C1 segment of cervical spinal cord (tissue), 14 donors: Measurements from ENCODE around the gene MT1HL1.

Experiments used
- DNase-seq, 14 donors: peaks; one replicate each; lab custom pipeline; 2025; lab: John Stamatoyannopoulos, UW

MT1HL1 gene

DNA sequence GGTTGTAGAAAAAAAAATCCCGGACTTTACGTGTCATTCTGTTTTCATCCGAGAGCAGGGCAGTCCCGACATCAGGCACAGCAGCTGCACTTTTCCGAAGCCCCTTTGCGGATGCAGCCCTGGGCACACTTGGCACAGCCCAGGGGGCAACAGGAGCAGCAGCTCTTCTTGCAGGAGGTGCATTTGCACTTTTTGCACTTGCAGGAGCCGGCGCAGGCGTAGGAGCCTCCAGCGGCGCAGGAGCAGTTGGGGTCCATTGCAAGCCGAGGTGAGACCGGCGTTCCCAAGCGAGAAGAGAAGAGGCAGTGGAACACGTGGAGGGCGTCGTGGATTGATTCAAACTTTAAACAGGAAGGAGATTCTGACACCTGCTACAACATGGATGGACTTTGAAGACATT lies at the start of gene MT1HL1:
Gene MT1HL1 (minus strand): TSS at position 326 of the 400 bp plus-strand sequence. CDS start 69 bp downstream, at position 257.
- no peak for DNase-seq

DNA sequence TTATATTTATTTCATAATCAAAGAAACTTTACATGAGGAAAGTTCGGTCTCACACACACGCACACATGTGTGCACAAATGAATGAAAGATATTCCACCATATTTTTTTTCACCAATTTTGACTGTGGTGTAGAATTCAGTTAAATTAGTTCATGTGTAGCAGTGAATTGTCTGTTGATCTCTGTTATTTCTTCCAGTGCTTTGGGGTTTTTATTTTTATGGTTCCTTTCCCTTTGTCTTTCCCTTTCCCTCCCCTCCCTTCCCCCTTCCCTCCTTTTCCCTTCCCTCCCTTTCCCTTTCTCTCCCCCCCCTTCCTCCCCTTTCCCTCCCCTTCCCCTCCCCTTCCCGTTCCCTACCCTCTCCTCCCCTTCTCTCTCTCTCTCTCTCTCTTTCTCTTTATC lies 46.7 kb upstream of the MT1HL1 start:
- DNase-seq = no peak

DNA sequence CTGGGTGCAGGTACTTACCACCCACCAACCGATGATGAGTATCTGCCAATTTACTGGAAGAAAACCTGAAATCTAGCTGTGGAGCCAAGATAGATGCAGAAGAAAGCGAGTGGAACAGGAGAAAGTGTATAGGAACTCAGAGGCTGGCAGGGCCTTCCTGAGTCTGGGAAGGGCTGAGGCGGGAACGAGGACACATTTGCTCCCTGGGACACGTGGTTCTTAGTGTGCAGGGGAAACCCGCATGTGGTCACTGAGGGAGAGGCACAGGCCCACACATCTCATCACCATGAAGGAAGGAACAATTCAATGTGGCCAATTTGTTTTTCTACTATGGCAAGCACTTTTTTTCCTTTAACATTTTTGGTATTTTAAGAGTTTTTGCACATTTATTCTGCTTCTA lies 45.9 kb upstream of the MT1HL1 start:
- no peak for DNase-seq

DNA sequence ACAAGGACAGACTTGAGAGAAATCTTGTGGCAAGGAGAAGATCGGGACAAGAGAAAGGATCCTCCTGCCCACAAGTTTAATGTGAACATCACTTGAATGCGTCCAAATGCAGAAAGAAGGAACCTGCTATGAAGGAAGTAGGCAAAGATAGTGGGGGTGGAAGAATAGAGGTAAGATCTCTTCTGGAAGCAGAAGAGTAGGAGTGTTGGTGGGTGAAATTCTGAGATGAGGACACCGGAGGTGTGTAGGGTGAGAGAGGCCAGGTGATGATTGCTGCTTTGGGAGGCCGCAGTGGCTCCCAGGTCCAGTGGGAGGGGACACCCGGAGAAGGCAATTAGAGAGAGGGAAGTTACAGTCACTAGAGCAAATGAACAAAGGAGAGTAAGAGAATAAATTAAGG lies 44.6 kb upstream of the MT1HL1 start:
- DNase-seq = no peak

DNA sequence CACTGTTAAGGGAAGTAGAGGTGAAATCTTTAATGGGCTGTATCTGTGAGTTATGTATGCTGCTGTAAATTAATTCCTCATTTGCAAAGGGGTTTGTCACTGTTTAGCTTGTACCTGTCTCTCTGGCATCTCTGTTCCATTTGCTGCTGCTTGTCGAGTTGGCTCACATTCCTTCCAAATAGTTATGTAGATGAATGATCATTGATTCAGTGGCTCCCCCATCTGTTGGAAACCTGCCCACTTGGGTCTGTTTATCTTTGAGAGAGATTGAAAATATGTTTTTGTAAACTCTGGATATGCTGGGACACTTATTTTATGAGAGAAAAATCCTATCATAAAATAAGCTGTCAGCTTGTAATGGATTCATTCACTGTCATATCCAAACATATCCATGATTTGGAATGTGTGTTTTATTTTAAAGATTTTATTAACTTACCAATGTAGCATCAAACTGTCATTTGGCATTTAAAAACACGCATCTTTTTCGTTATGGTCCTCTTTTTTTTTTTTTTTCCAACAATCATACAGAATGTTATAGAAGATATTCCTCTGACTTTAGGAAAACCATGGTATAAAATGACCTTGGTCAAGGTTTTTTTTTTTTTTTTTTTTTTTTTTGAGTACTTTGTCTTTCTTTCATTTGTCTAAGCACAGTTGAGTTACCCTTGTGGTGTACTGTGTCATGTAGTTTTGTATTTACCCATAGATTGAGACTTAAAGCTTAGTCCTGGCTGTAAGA lies 41.2 kb upstream of the MT1HL1 start:
- no peak for DNase-seq

DNA sequence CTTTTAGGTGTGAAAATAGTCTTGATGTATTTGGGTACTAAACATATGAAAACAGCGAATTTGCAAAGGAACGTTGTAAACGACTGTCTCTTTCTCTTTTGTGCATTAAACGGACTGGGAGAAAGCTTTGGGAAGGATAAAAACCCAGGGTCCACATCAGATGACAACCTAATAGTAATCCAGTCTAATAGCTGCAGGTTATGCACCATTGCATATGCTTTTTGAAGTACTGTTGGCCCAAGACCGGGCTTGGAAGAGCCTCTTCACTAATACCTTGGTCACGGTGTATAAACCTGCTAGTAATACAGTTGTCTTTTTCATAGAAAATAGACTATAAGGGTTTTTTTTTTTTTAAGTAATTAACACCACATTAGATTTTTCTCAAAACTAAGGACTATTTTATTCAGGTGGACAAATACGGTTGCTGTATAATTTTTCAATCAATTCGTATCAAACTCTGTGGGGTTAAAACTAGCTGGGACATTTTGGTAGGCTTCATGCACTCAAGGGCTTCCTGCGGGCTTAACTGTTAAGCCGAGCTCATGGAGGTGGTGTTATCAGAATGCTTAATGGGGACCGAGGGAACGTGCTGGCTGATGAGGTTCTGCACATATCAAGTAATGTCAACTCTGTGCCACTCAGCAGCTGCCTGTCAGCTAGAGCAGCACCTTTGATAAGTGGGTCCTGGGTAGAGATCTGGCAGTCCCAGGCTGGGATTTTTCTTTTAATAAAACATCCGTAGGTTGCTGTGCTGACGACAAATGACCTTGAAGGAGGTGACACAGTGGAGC lies 39.8 kb upstream of the MT1HL1 start:
- DNase-seq = peak in 1 of 14 donors; percentile 38

DNA sequence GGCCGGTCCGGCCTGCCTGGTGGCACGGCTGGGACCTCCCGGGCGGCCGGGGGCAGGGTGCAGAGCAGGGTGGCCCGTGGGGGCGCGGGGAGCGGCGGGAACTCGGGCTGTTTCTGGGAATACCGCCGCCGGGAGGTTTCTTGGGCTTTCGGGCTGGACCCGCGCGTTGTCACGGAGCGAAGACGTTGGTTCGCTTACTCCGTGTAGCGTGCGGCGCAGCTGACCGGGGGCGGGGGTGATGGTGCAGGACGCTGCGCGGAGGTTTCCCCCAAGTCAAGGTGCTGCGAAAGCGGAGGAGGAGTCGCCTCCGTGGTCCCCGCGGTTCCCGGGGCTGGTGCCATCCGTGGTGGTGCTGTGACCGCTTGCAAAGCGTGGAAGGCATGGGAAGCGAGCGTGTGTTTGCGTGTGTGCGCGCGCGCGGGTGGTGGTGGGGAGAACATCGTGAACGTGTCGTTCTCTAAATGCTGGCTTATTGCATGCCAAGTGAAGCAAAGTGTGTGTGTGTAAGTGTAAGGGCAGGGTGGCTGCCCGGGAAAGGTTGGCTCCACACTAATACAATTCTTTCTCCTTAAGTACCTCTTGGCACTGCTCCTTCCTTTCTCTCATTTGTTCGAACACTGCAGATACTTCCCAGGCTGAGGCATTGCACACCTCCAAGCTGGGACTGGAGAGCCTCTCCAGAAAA lies 38.8 kb upstream of the MT1HL1 start:
- peak in 2 of 14 donors; percentile 0 to 73 for DNase-seq

DNA sequence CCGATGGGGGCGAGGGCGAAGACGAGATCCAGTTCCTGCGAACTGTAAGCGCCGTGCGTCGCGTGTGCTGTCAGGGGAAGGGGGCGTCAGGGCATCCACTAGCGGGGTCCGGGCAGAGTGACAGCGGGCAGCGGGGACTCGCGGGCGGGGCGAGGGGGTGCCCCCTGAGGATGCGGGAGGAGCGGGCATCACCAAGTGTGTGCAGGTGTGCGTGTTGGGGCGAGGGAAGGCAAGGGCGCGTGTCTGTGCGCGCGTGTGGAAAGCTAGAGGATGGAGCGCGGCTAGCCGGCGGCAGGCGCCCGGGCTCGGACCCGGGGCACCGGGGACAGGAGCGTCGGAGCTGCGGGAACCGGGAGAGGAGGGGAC lies 38.3 kb upstream of the MT1HL1 start:
- DNase-seq = peak in 1 of 14 donors; percentile 51

DNA sequence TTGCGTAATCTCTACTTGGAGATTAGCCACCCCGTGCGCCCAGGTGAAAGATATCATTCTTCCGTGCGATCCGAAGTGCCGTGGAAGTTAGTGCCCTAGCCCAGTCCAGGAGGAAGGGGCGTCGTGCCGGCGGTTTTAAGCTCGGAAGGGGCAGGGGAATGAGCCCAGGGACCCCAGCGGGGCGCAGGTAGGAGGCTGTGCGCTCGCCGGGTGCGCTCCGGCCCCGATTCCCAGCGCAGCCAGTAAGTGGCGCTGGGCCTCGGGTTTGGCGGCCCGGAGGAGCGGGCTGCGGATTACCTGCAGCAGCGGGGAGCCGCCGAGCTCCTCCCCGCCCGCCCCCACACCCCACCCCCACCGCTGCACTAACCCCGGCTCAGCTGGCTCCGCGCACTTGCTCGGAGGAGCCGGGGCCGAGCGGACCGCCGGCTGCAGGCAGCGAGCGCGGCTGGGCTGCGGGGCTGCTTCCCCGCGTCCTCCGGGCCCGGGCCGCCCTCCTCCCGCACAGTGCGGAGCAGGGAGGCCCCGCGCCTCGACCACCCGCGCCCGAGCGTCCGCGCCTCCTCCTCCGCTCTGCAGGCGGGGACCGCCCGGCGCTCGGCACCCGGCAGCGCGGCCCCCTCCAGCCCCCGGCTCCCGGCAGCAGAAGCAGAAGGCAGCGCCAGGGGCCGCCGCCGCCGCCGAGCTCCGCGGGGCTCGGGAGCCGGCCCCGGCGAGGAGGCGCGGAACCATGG lies 37.7 kb upstream of the MT1HL1 start, which contains the start of gene RYR2:
Gene RYR2 (plus strand): TSS at position 390 of the 731 bp plus-strand sequence. CDS start 338 bp downstream, at position 728.
- peak in 2 of 14 donors; percentile 8 to 69 for DNase-seq

DNA sequence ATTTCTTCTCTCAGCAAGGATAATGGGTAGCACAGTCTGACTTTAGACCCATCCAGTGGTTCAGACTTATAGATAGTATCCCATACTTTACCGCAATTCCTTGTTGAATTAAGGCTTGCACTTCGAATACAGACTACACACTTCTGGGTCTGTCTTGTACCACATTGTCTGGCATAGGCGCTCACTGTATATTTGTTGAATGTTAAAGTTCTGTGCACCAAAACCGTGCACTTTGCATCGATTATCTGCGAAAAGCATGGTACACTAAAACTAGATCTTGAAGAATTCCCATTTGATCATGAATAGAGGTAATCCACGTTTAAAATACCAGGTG lies 37.2 kb upstream of the MT1HL1 start:
- peak in 1 of 14 donors; percentile 42 for DNase-seq

DNA sequence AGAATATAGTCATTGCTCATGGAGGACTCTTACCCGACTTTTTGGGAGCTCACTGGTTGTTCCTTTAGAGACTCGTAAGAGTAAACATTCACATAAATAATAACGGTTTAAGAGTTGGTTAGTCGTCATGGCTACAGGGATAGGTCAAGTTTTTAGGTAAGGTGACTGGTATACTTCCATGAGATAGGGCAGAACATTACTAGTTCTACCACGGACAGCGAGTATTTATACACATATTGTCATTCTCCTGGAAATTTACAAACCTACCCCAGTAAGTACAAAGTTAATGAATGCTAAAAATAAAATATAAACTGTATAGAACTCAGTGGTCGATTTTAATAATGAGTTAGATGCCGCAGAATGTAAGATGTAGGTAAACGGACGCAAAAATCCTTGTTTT lies 36.6 kb upstream of the MT1HL1 start:
- no peak for DNase-seq

DNA sequence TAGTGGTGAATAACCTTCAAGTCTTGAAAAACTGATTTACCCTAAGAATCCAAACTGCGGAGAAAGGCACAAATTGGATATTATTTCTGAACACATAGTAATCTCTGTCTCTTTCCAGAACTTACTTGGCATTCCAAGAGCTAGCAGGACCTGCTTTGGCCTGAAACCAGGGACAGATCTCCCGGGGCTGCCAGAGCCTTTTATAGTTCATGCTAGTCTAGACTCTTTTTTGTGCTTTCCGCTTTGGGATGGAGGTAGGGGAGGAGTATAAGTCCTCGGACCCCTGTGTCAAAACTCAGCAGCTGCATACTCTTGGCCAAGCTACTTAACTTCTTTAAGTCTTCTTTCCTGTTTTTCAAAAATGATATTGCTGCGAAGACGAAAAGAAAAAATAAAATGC lies 34.0 kb upstream of the MT1HL1 start:
- peak in 1 of 14 donors; percentile 6 for DNase-seq

DNA sequence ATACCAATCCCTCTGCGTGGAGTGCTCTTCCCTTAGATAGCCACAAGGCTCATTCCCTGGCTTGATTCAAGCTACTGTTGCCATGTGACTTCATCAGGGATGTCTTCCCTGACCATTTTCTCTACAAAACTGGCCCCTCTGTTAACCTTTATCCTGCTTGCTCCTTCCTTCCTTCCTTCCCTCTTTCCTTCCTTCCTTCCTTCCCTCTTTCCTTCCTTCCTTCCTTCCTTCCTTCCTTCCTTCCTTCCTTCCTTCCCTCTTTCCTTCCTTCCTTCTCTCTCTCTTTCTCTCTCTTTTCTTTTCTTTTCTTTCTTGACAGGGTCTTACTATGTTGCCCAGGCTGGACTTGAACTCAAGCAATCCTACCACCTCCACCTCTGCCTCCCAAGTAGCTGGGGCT lies 31.5 kb upstream of the MT1HL1 start:
- no peak for DNase-seq

DNA sequence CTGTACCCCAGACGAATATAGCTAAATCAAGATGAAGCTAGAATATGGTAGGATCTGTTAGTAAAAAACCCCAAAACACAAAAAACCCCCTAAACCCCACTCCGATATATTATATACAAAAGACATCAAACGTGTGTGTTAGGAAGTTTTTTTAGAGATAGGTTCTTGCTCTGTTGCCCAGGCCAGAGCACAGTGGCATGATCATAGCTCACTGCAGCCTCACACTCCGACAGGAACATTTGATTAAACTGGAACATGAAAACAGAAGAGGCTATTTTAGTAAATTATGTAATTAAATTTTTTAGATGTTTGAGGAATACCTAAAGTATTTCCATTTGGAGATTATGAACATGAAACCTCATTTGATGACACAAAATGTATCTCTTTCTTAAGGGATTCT lies 29.6 kb upstream of the MT1HL1 start:
- DNase-seq = no peak

DNA sequence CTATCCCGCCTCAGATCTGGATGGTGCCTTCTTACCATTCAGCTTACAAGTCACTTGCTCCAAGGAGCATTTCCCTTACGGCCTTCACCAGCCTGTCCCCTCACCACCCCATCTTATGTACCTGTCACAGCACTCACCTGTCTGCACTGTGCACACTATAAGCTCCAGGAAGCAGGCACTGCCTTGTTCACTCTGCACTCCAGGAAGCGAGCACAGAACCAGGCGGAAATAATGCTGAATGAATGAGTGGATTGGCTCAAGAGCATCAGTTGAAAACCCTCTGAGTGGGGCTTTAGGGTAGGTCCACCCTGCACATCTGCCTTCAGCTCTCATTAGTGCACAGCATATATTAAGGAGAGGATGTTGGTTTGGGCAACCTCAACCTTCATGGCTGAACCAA lies 28.8 kb upstream of the MT1HL1 start:
- DNase-seq = no peak

DNA sequence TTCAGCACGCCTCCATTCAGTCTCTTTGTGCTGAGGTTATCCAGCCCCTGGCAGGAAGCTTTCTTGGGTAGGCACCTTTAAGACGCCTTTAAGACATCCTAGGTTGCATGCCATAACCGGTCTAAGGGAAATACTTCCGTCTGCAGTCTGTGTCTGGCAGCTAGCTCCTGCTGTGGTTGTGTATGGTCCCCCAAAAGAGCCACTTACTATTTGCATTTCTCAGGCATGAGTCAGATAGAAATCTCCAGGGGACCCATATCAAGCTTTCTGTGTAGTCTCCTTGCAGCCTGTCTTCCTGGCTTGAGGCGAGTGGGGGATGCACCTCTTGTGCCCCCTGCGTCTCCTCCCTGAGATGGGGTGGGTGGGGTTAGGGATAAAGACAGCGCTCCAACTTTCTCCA lies 27.8 kb upstream of the MT1HL1 start:
- DNase-seq = no peak

DNA sequence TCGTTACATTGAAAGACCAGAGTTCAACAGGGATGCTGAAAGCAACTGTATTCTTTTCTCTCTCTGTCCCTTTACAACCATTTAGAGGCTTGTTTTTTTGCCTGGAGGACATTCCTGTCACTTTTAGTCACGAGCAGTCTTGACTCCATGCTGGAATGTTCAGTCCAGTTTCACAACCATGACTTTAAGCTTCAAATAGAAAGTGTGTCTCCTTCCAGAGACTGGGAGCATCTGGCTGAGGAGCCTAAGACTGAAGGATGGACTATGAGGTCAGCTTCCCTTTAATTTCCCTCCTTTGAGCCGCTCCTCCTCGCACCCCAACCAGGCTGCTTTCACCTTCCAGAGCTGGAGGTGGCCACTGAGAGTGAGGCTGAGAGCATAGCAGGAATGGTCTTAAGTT lies 27.2 kb upstream of the MT1HL1 start:
- no peak for DNase-seq

DNA sequence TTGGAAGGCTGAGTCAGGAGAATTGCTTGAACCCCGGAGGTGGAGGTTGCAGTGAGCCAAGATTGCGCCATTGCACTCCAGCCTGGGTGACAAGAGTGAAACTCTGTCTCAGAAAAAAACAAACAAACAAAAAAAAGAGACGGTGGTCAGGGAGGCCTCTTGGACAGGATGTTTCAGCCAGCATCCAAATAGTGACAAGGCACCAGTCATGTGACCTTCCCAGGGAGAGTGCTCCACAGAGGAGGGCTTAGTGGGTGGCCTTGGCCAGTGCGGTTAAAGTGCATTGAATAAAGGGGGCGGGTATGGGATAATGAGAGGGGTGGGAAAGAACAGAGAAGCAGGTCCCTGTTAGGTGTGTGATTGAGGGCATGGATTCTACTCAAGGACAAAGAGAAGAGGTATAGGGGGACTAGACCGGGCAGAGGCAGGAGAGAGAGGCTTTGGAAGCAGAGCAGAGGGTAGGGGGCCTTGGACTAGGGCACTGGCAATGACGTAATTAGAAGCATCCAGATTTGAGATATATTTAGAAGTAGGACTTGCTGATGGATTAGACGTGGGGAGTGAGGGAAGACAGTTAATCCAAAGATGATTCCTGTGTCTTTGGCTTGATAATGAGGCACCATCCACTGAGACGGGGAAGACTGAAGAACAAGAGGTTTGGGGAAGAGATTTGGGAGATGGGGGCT lies 25.8 kb upstream of the MT1HL1 start:
- no peak for DNase-seq

DNA sequence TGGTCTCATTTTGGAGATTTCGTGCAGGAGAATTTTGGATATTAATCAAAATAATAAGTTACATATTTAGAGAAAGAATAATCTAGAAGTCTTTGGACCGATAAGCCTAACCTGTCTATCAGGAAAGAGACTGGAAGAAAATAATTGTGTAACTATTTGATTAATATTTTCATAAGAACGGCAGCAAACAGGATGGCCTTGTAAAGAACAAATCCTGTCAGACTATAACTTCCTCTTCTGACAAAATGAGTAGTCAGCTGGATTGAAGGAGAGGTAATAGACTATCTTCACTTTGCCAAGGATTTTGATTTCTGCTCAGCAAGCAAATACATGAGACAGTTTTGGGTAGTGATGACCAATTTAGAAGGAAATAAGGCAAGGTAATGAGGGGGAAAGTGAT lies 25.0 kb upstream of the MT1HL1 start:
- no peak for DNase-seq

DNA sequence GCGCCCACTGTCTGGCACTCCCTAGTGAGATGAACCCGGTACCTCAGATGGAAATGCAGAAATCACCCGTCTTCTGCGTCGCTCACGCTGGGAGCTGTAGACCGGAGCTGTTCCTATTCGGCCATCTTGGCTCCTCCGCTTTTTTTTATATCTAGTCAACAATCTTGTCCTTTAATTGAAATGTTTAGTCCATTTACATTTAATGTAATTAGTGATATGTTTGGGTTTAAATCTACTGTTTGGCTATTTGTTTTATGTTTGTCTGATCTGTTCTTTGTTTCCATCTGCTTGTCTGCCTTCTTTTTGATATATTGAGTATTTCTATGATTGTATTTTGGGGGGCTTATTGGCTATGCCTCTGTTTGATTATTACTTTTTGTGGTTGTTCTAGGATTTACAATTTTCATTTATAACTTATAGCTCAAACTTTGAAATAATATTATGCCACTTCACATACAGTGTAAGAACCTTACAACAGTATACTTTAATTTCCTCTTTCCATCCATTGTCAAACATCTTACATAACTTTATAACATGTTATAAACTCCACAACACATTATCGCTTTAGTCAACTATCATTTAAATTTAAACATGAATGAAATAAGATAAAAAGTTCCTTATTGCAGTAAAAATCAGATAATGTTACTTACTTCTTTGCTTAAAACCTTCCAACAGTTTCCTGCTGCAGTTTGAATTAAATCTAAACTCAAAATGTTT lies 21.3 kb upstream of the MT1HL1 start:
- no peak for DNase-seq

DNA sequence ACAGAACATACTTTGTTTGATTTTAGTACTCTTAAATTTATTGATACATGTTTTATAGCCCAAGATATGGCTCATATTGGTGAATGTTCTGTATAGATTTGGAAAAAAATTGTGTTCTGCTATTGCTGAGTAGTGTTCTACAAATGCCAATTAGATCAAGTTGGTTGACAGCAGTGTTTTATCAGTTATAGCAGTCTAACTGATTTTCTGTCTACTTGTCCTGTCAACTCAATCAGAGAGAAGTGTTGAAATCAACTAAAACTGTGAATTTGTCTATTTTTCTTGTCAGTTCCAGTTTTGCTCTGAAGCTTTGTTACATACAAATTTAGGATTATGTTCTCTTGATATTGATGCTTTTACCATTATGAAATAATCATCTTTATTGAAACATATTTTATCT lies 14.7 kb upstream of the MT1HL1 start:
- no peak for DNase-seq
